NCI-H345 treated with DMSO at 0.1 percent for 48 hours (cell line): Measurements from ENCODE around the gene ZNF485.
"Not testable (repeated sequence)": the region's sequence is repeated elsewhere in the genome, so short reads cannot be mapped to it uniquely, and the experiment has no call there.

Source experiments
- DNase-seq: peaks from one replicate; lab custom pipeline; 2025; ENCODE audit not compliant: unreplicated experiment; lab: John Stamatoyannopoulos, UW

Gene ZNF485

GRCh38 chr10:43606323-43607198, at the start of gene ZNF485:
TSS of gene ZNF485 (plus strand) at chr10:43606438. CDS start at chr10:43607051, 613 bp downstream.
- DNase-seq, result peak; percentile 11

GRCh38 chr10:43557214-43557613, 49.0 kb upstream of the ZNF485 start:
- no peak for DNase-seq

- no peak for DNase-seq
Observed at GRCh38 chr10:43569681-43570080, 36.6 kb upstream of the ZNF485 start.

GRCh38 chr10:43570971-43571370, 35.3 kb upstream of the ZNF485 start:
- no peak for DNase-seq

GRCh38 chr10:43573250-43574000, 32.8 kb upstream of the ZNF485 start:
- no peak for DNase-seq

GRCh38 chr10:43574001-43574892, 32.0 kb upstream of the ZNF485 start, which contains the start of gene ZNF239:
TSS of gene ZNF239 (minus strand) at chr10:43574616. CDS start at chr10:43558079, 16,537 bp downstream.
- DNase-seq, result peak; percentile 68

- no peak for DNase-seq
Observed at GRCh38 chr10:43574906-43575305, 31.3 kb upstream of the ZNF485 start.

- no peak for DNase-seq
Observed at GRCh38 chr10:43576062-43576461, 30.2 kb upstream of the ZNF485 start.

- DNase-seq, result no peak
Observed at GRCh38 chr10:43576580-43576979, 29.7 kb upstream of the ZNF485 start.

GRCh38 chr10:43584051-43584450, 22.2 kb upstream of the ZNF485 start:
- no peak for DNase-seq

GRCh38 chr10:43585046-43585445, 21.2 kb upstream of the ZNF485 start:
- no peak for DNase-seq

- no peak for DNase-seq
Observed at GRCh38 chr10:43585981-43586729, 20.1 kb upstream of the ZNF485 start.

- DNase-seq, result not testable (repeated sequence)
Observed at GRCh38 chr10:43586730-43587115, 19.5 kb upstream of the ZNF485 start.

GRCh38 chr10:43591303-43591904, 14.8 kb upstream of the ZNF485 start:
- DNase-seq, result no peak

GRCh38 chr10:43594944-43595589, 11.2 kb upstream of the ZNF485 start:
- no peak for DNase-seq

GRCh38 chr10:43595739-43596298, 10.4 kb upstream of the ZNF485 start:
- no peak for DNase-seq

GRCh38 chr10:43596546-43596945, 9.7 kb upstream of the ZNF485 start:
- no peak for DNase-seq

- no peak for DNase-seq
Observed at GRCh38 chr10:43598446-43598845, 7.8 kb upstream of the ZNF485 start.

GRCh38 chr10:43599333-43599732, 6.9 kb upstream of the ZNF485 start:
- no peak for DNase-seq
